ENCODE measurements around the gene TULP4.
"Not testable (repeated sequence)": the region's sequence is repeated elsewhere in the genome, so short reads cannot be mapped to it uniquely, and the experiment has no call there.

Gene TULP4

GRCh38 chr6:158475344-158476302 lies 163.4 kb downstream of the TULP4 start:
- DNase-seq: peak; percentile 35 to 82

GRCh38 chr6:158476389-158476788 lies 164.1 kb downstream of the TULP4 start:
- DNase-seq: no peak

GRCh38 chr6:158477722-158478121 lies 165.5 kb downstream of the TULP4 start:
- not testable (repeated sequence) for DNase-seq

- DNase-seq: no peak
These were observed 168.7 kb downstream of the TULP4 start for GRCh38 chr6:158480989-158481388.

GRCh38 chr6:158481690-158482473 lies 169.6 kb downstream of the TULP4 start:
- DNase-seq: no peak

- no peak for DNase-seq
These were observed 173.2 kb downstream of the TULP4 start for GRCh38 chr6:158485431-158485830.

- DNase-seq: no peak
These were observed 175.2 kb downstream of the TULP4 start for GRCh38 chr6:158487495-158487894.

- peak; percentile 28 to 66 for DNase-seq
These were observed 175.8 kb downstream of the TULP4 start for GRCh38 chr6:158488065-158488464.

- DNase-seq: no peak
These were observed 177.2 kb downstream of the TULP4 start for GRCh38 chr6:158489441-158489840.

- no peak for DNase-seq
These were observed 180.6 kb downstream of the TULP4 start for GRCh38 chr6:158492881-158493280.

- DNase-seq: no peak
These were observed 184.4 kb downstream of the TULP4 start for GRCh38 chr6:158496700-158497099.

- DNase-seq: no peak
These were observed 185.4 kb downstream of the TULP4 start for GRCh38 chr6:158497620-158498019.

- no peak for DNase-seq
These were observed 186.1 kb downstream of the TULP4 start for GRCh38 chr6:158498362-158498761.

- no peak for DNase-seq
These were observed 187.3 kb downstream of the TULP4 start for GRCh38 chr6:158499601-158500000.

GRCh38 chr6:158500016-158500735 lies 187.9 kb downstream of the TULP4 start:
- no peak for DNase-seq

- DNase-seq: no peak
These were observed 189.3 kb downstream of the TULP4 start for GRCh38 chr6:158501360-158502262.

- no peak for DNase-seq
These were observed 190.1 kb downstream of the TULP4 start for GRCh38 chr6:158502263-158502950.

- DNase-seq: no peak
These were observed 191.0 kb downstream of the TULP4 start for GRCh38 chr6:158503222-158503621.

GRCh38 chr6:158503846-158504245 lies 191.6 kb downstream of the TULP4 start:
- DNase-seq: no peak

- DNase-seq: no peak
These were observed 192.9 kb downstream of the TULP4 start for GRCh38 chr6:158505194-158505593.

- no peak for DNase-seq
These were observed 194.3 kb downstream of the TULP4 start for GRCh38 chr6:158506601-158507000.

All from inflammatory macrophage treated with lipopolysaccharide for 1 hour (primary cell).